Activated effector memory CD4-positive, alpha-beta T cell treated with anti-CD3 and anti-CD28 coated beads, Interleukin-2, amount 50 U/mL, for 16 hours (primary cell): ENCODE data around the gene SYNDIG1.

ENCODE experiments used
- DNase-seq: peaks from one replicate; pipeline ENCODE4 v3.0.0-alpha.2; 2020

Gene SYNDIG1

GRCh38 chr20:24469116-24469893, at the start of gene SYNDIG1:
Gene SYNDIG1 (plus strand): TSS chr20:24469629. CDS start chr20:24543098, 73,469 bp downstream.
- no peak for DNase-seq

GRCh38 chr20:24419786-24420185, 49.6 kb upstream of the SYNDIG1 start:
- DNase-seq = no peak

GRCh38 chr20:24420567-24420966, 48.9 kb upstream of the SYNDIG1 start:
- DNase-seq = no peak

GRCh38 chr20:24421071-24421470, 48.4 kb upstream of the SYNDIG1 start:
- DNase-seq = no peak

GRCh38 chr20:24422091-24422760, 47.2 kb upstream of the SYNDIG1 start:
- no peak for DNase-seq

GRCh38 chr20:24423390-24424313, 45.8 kb upstream of the SYNDIG1 start:
- DNase-seq = no peak

GRCh38 chr20:24425523-24426135, 43.8 kb upstream of the SYNDIG1 start:
- DNase-seq = no peak

GRCh38 chr20:24431279-24432045, 38.0 kb upstream of the SYNDIG1 start:
- DNase-seq = no peak

GRCh38 chr20:24432046-24432442, 37.4 kb upstream of the SYNDIG1 start:
- no peak for DNase-seq

- DNase-seq = no peak
Measured at GRCh38 chr20:24436160-24436559, 33.3 kb upstream of the SYNDIG1 start.

GRCh38 chr20:24437196-24438082, 32.0 kb upstream of the SYNDIG1 start:
- no peak for DNase-seq

GRCh38 chr20:24438331-24438730, 31.1 kb upstream of the SYNDIG1 start:
- no peak for DNase-seq

- no peak for DNase-seq
Measured at GRCh38 chr20:24439737-24440387, 29.6 kb upstream of the SYNDIG1 start.

- no peak for DNase-seq
Measured at GRCh38 chr20:24441661-24442060, 27.8 kb upstream of the SYNDIG1 start.

- DNase-seq = no peak
Measured at GRCh38 chr20:24442909-24443308, 26.5 kb upstream of the SYNDIG1 start.

GRCh38 chr20:24443436-24443835, 26.0 kb upstream of the SYNDIG1 start:
- no peak for DNase-seq

GRCh38 chr20:24444526-24445190, 24.8 kb upstream of the SYNDIG1 start:
- no peak for DNase-seq

- DNase-seq = no peak
Measured at GRCh38 chr20:24445510-24446170, 23.8 kb upstream of the SYNDIG1 start.

- DNase-seq = no peak
Measured at GRCh38 chr20:24446811-24447210, 22.6 kb upstream of the SYNDIG1 start.
